Stimulated activated CD8-positive, alpha-beta memory T cell treated with anti-CD3 and anti-CD28 coated beads, Interleukin-12 subunit alpha, Interleukin-12 subunit beta, amount 100 ng/mL, for 4 hours (primary cell): ENCODE data around the gene CNTNAP2.

Source experiments
- DNase-seq: peaks from one replicate; pipeline ENCODE4 v3.0.0-alpha.2; 2020; ENCODE audit warnings: low read depth

CNTNAP2 gene

GRCh38 chr7:147971606-147972110, 1855.1 kb downstream of the CNTNAP2 start:
- DNase-seq = no peak

GRCh38 chr7:147978201-147978600, 1861.6 kb downstream of the CNTNAP2 start:
- DNase-seq = no peak

- no peak for DNase-seq
Measured at GRCh38 chr7:147978651-147979050, 1862.0 kb downstream of the CNTNAP2 start.

DNA sequence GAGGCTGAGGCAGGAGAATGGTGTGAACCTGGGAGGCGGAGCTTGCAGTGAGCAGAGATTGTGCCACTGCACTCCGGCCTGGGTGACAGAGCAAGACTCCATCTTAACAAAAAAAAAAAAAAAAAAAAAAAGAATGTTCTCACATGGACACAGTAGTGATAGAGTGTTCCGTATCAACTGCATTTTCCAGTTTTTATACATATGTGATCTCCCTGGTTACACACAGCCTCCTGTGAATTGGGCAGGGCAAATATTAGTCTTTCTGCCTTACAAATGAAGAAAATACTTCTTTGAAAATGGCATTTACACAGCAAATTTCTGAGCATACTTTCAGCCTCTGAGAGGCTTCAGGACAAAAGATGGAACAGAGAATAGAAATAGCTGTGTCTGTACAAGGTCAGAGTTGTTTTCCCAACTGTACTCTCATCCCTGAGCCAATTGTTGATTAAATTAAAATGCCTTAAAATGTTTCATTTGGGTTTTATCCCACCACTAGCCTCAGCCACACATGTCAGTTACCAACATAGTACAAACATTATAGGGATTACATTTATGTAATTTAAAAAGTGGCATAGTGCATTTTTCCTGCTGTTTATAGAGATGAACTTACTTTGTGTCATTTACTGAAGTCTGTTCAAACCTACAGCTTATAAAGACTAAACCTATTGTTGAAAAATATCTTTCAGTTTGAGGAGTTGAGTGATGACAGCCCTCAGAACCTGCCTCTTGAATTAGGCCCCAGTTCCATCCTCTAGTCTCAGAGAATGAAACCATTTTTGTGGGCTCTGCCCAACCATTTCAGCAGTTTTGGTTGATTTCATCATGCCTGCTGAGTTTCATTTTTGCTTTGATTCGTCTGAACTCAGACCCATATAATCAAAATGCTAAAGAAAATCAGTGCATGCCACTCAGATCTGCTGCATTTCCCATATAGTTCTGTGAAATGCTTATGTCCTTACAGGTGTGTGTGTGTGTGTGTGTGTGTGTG, 1864.5 kb downstream of the CNTNAP2 start:
- no peak for DNase-seq

DNA sequence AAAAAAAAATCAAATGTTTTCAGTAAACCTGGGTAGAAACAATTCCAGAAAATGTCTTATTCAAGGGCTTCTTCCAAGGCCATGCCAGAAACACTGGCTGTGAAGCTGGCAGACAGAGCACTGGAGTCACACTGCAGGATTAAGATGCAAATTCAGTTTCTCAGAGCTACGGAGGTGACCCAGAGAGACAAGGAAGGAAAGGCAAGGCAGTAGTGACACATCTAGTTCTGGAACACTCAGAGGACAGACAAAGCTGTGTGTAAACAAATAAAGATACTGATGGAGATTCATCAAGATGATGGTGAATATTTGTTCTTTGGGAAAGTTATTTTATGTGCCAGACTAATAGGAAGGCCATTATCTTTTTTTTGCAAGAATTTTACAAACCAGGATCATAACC, 1865.7 kb downstream of the CNTNAP2 start:
- DNase-seq = no peak

- DNase-seq = no peak
Measured at GRCh38 chr7:147984265-147984664, 1867.7 kb downstream of the CNTNAP2 start.

GRCh38 chr7:147990079-147990478, 1873.5 kb downstream of the CNTNAP2 start:
- no peak for DNase-seq

GRCh38 chr7:147990942-147991341, 1874.3 kb downstream of the CNTNAP2 start:
- no peak for DNase-seq

GRCh38 chr7:147992698-147993097, 1876.1 kb downstream of the CNTNAP2 start:
- no peak for DNase-seq

DNA sequence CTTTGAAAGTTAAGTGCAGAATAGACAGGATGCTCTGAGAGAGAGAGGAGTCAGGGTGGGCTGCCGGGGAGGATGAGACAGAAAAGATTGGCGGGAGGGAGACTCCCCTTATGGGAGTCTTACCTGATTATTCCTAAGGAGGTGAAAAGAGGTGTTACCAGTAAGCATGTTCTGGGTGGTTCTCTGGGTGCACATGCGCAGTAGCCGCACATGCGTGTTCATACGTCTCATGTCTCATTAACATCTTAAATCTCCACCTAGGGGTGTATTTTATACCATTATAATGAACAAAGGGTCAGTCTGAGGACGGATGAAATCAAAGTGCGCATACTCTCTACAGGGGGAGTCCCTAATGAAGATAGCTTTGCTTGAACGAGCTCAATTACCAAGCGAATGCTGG, 1881.0 kb downstream of the CNTNAP2 start:
- no peak for DNase-seq

DNA sequence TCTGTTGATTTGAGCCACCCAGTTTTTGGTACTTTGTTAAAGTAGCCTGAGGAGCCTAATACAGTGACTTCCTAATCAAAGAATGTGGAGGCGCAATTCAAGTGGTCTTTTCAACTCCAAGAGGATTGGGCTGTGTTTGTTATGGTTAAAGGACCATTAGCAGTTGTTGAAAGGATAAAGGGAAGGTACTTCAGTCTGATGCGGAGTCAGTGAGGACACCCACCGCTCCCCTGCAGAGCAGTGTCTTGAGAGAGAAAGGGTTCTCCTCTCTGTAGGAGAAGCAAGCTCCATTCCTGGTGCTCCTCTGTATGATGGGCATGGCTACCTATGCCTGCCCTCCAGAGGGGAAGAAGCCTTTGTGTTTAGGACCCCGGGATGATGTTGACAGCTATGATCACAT, 1883.4 kb downstream of the CNTNAP2 start:
- DNase-seq = no peak

- no peak for DNase-seq
Measured at GRCh38 chr7:148011753-148012152, 1895.2 kb downstream of the CNTNAP2 start.

- DNase-seq = no peak
Measured at GRCh38 chr7:148014001-148014400, 1897.4 kb downstream of the CNTNAP2 start.

DNA sequence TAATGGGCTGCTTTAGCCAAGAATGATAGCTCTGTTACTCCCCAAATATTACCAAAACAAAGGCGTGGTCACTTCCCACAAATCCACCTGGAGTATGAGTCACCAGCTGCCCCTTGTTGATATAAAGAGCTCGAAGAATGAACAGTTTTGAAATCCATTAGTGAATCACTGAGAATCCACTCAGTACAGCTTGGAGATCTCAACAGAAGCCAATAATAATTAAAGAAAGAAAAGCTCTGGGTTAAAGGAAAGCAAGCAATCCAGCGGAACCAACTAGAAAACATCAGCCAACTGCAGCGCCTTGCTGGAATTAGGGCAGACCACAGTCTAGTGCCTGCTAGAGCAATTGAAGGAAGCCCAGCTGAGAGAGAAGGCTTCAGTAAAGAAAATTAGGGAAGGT, 1897.9 kb downstream of the CNTNAP2 start:
- no peak for DNase-seq

- DNase-seq = no peak
Measured at GRCh38 chr7:148017126-148017525, 1900.5 kb downstream of the CNTNAP2 start.

GRCh38 chr7:148020679-148021078, 1904.1 kb downstream of the CNTNAP2 start:
- no peak for DNase-seq

DNA sequence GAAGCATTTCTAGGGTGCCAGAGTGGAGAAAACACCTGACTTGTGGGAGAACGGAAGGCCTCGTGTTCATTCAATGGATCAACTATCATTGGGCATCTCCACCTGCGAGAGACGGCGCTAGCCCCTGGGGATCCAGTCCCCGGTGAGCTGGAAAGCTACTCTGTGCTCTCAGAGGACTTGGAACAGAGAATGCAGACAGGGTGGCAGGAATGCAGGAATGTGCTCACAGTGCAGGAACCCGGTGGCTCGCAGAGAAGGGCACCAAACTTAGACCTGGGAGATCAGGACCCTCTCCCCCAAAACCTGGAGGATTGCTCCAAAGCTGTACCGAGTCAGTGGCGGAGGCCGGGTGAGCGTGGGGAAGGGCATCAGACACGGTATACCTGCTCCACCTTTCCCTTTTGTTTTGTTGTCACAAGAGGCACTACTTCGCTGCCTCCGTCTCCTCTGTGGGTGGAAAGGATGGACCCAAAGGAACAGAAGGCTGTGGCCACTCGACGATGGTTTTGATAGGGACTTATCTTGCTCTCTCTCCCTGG, 1905.0 kb downstream of the CNTNAP2 start:
- no peak for DNase-seq

DNA sequence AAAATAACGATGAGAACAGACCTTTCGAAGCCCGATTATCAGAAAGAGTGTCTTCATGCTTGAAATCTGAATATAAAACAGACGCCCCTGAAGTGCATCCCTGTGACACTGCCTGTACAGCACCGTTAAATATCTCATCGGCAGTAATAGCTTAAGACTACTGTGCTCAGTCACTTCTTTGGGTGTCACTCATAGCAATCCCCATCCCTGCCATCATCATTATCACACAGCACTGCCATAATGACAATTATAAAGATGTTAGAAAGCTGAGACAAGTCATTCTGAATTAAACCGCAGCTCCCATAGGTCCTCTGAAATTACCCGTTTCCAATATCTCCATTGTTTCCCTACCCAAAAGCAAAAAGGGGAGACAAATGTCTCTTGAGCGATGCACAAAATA, 1906.2 kb downstream of the CNTNAP2 start:
- no peak for DNase-seq

- DNase-seq = no peak
Measured at GRCh38 chr7:148026713-148027112, 1910.1 kb downstream of the CNTNAP2 start.

GRCh38 chr7:148028165-148028564, 1911.6 kb downstream of the CNTNAP2 start:
- DNase-seq = no peak

GRCh38 chr7:148031019-148031418, 1914.4 kb downstream of the CNTNAP2 start:
- no peak for DNase-seq

- no peak for DNase-seq
Measured at GRCh38 chr7:148031811-148032210, 1915.2 kb downstream of the CNTNAP2 start.

DNA sequence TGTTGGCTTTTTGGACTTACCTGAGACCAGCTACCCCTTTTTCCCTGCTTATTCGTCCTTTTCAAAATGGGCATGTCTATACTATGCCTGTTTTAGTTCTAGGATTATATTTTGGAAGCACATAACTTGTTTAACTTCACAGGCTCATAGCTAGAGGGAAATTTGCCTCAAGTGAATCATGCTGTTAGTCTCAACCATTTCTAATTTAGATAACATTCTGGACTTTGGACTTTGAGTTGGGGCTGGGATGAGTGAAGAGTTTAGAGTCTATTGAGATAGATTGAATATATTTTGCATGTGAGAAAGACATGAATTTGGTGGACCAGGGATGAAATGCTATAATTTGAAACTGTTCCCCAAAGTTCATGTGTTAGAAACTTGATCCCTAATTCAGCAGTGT, 1919.3 kb downstream of the CNTNAP2 start:
- no peak for DNase-seq
